HG03378 (cell line): Measurements from ENCODE around the gene LTO1.

Experiments used
- ATAC-seq: cut with Tn5 transposase; IDR thresholded peaks from one replicate; pipeline ENCODE4 v1.9.1; 2021; ENCODE audit warnings: mild to moderate bottlenecking, moderate library complexity; ENCODE audit not compliant: unreplicated experiment

Gene LTO1

GRCh38 chr11:69682221-69682620 is 7.1 kb upstream of the LTO1 start:
- no peak for ATAC-seq

GRCh38 chr11:69680688-69681087 is 5.5 kb upstream of the LTO1 start:
- ATAC-seq, result no peak

- ATAC-seq, result no peak
Measured at GRCh38 chr11:69677749-69678148, 2.6 kb upstream of the LTO1 start.

GRCh38 chr11:69674267-69674885 is 777 bp downstream of the LTO1 start:
- peak; percentile 16 for ATAC-seq

GRCh38 chr11:69671734-69672465 is 3.3 kb downstream of the LTO1 start:
- ATAC-seq, result no peak

GRCh38 chr11:69670158-69670845 is 4.9 kb downstream of the LTO1 start:
- ATAC-seq, result no peak

GRCh38 chr11:69669486-69669885 is 5.7 kb downstream of the LTO1 start:
- ATAC-seq, result no peak

- no peak for ATAC-seq
Measured at GRCh38 chr11:69667619-69668604, 7.2 kb downstream of the LTO1 start.

- no peak for ATAC-seq
Measured at GRCh38 chr11:69666752-69667536, 8.2 kb downstream of the LTO1 start.

- no peak for ATAC-seq
Measured at GRCh38 chr11:69666261-69666660, 8.9 kb downstream of the LTO1 start.

- ATAC-seq, result no peak
Measured at GRCh38 chr11:69665669-69666068, 9.5 kb downstream of the LTO1 start.

GRCh38 chr11:69664901-69665300 is 10.3 kb downstream of the LTO1 start:
- ATAC-seq, result no peak

- ATAC-seq, result no peak
Measured at GRCh38 chr11:69664103-69664775, 10.9 kb downstream of the LTO1 start.

GRCh38 chr11:69663326-69663725 is 11.8 kb downstream of the LTO1 start:
- ATAC-seq, result no peak

GRCh38 chr11:69662806-69663205 is 12.3 kb downstream of the LTO1 start:
- ATAC-seq, result no peak

- ATAC-seq, result no peak
Measured at GRCh38 chr11:69662021-69662698, 13.0 kb downstream of the LTO1 start.

GRCh38 chr11:69661413-69661715 is 13.8 kb downstream of the LTO1 start:
- no peak for ATAC-seq

GRCh38 chr11:69660001-69660500 is 15.1 kb downstream of the LTO1 start:
- no peak for ATAC-seq

- no peak for ATAC-seq
Measured at GRCh38 chr11:69659591-69659990, 15.6 kb downstream of the LTO1 start.
